ENCODE data around the gene PDSS1.
"Not testable (repeated sequence)": the region's sequence is repeated elsewhere in the genome, so short reads cannot be mapped to it uniquely, and the experiment has no call there.

The PDSS1 gene

DNA sequence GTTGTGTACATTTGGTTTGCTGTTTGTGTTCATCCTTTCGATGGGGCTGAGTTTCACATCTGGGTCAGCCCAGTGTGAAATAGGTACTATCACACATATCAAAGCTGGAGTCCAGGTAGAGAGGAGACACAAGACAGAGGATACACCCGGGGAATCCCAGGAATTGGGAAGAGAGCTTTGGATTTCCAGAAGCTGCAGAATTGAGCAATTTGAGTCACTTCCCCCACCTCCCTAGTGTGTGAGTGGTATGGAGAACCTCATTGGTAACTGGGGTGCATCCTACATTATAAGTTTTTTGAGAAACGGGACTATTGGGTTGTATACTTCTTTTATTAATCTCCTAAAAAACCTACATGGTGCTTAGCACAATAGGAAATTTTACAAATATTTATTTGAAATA, 12.1 kb upstream of the PDSS1 start:
- no peaks in the 10 kb centered on the region for H4K20me1 ChIP-seq (ENCODE audit: insufficient read depth, low read length)
- H3K27me3 ChIP-seq (replicated peaks; ENCODE audit: insufficient read depth, low read length), result no peaks in the 10 kb centered on the region
- H3K4me1 ChIP-seq (ENCODE audit: low read length), result no peaks in the 10 kb centered on the region
- no peak for TF ChIP-seq CTCF (IDR thresholded peaks at IDR 0.05; ENCODE audit: low read length)
- no peak for TF ChIP-seq EZH2 (optimal IDR thresholded peaks at IDR 0.05; ENCODE audit: low read depth, low read length)
- TF ChIP-seq EZH2phosphoT487 (IDR thresholded peaks at IDR 0.05; ENCODE audit: low read length), result no peak
- H3K79me2 ChIP-seq (ENCODE audit: low read length), result no peaks in the 10 kb centered on the region
- no peak overlapping the region for H3K4me3 ChIP-seq (ENCODE audit: low read length)
- no peaks in the 10 kb centered on the region for H3K9me3 ChIP-seq (replicated peaks; ENCODE audit: insufficient read depth, low read length)
- H3K4me2 ChIP-seq (ENCODE audit: low read depth, low read length), result no peak overlapping the region
- no peak overlapping the region for H2AFZ ChIP-seq (ENCODE audit: low read length)
- H3K9ac ChIP-seq (ENCODE audit: low read length), result no peak overlapping the region
- no peak overlapping the region for H3K27ac ChIP-seq (ENCODE audit: low read length)
- H3K36me3 ChIP-seq (replicated peaks; ENCODE audit: insufficient read depth, low read length), result no peaks in the 10 kb centered on the region
- H3K9me2 ChIP-seq (replicated peaks; ENCODE audit: insufficient read depth, low read length), result no peaks in the 10 kb centered on the region
- DNase-seq, result no peak
- no peaks in the 10 kb centered on the region for H3F3A ChIP-seq (ENCODE audit: insufficient read depth, low read length)

DNA sequence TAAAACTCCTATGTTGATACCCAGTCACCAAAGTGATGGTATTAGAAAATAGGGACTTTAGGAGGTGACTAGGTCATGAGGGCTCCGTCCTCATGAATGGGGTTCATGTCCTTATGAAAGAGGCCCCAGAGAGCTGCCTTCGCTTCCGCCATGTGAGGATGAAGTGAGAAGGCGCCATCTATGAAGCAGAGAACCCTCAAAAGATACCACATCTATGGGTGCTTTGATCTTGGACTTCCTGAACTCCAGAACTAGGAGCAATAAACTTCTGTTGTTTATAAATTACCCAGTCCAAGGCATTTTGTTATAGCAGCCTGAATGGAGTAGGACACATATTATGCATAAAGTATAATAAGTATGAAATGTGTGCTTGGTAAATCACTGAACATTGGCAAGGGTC, 8.1 kb upstream of the PDSS1 start:
- H3K4me1 ChIP-seq (ENCODE audit: low read length), result no peaks in the 10 kb centered on the region
- no peak overlapping the region for H3K9ac ChIP-seq (ENCODE audit: low read length)
- H3K36me3 ChIP-seq (replicated peaks; ENCODE audit: insufficient read depth, low read length), result no peaks in the 10 kb centered on the region
- no peak overlapping the region for H3K4me3 ChIP-seq (ENCODE audit: low read length)
- H3K79me2 ChIP-seq (ENCODE audit: low read length), result no peaks in the 10 kb centered on the region
- H3K9me3 ChIP-seq (replicated peaks; ENCODE audit: insufficient read depth, low read length), result no peaks in the 10 kb centered on the region
- no peak for DNase-seq
- H3K9me2 ChIP-seq (replicated peaks; ENCODE audit: insufficient read depth, low read length), result no peaks in the 10 kb centered on the region
- H3F3A ChIP-seq (ENCODE audit: insufficient read depth, low read length), result no peaks in the 10 kb centered on the region
- no peak overlapping the region for H3K4me2 ChIP-seq (ENCODE audit: low read depth, low read length)
- no peak overlapping the region for H3K27ac ChIP-seq (ENCODE audit: low read length)
- H2AFZ ChIP-seq (ENCODE audit: low read length), result no peak overlapping the region
- TF ChIP-seq EZH2 (optimal IDR thresholded peaks at IDR 0.05; ENCODE audit: low read depth, low read length), result no peak
- TF ChIP-seq EZH2phosphoT487 (IDR thresholded peaks at IDR 0.05; ENCODE audit: low read length), result no peak
- TF ChIP-seq CTCF (IDR thresholded peaks at IDR 0.05; ENCODE audit: low read length), result no peak
- no peaks in the 10 kb centered on the region for H4K20me1 ChIP-seq (ENCODE audit: insufficient read depth, low read length)
- H3K27me3 ChIP-seq (replicated peaks; ENCODE audit: insufficient read depth, low read length), result no peaks in the 10 kb centered on the region

DNA sequence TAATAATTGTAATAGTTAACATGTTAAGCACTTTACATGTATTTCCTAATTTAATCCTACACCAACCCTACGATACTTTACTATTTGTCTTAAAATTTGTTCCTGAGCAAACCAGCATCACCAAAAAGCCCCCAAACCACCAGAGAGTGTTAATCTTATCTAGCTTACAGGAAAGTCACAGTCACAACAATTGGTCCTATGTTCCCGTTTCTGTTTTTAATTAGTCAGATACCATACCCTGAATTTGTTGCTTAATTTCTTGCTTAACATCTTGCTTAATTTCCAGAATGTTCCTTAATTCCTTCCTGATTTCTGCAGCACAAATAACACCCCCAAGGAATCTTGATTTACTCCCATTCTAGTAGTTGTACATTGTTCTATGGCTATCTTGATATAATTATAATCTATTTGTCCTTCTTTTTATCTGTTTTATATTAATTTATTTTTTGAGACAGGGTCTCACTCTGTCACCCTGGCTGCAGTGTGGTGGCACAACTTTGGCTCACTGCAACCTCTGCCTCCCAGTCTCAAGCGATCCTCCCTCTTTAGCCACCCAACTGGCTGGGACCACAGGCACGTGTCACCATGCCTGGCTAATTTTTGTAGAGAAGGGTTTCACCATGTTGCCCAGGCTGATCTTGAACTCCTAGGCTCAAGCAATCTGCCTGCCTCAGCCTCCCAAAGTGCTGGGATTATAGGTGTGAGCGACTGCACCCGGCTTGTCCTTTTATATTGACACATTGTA, 6.6 kb upstream of the PDSS1 start:
- no peaks in the 10 kb centered on the region for H3K4me1 ChIP-seq (ENCODE audit: low read length)
- no peak overlapping the region for H3K4me3 ChIP-seq (ENCODE audit: low read length)
- no peaks in the 10 kb centered on the region for H3F3A ChIP-seq (ENCODE audit: insufficient read depth, low read length)
- H3K4me2 ChIP-seq (ENCODE audit: low read depth, low read length), result no peak overlapping the region
- no peaks in the 10 kb centered on the region for H3K9me2 ChIP-seq (replicated peaks; ENCODE audit: insufficient read depth, low read length)
- H4K20me1 ChIP-seq (ENCODE audit: insufficient read depth, low read length), result no peaks in the 10 kb centered on the region
- TF ChIP-seq EZH2phosphoT487 (IDR thresholded peaks at IDR 0.05; ENCODE audit: low read length) (no peak), CTCF (IDR thresholded peaks at IDR 0.05; ENCODE audit: low read length) (no peak), EZH2 (optimal IDR thresholded peaks at IDR 0.05; ENCODE audit: low read depth, low read length) (no peak)
- no peaks in the 10 kb centered on the region for H3K79me2 ChIP-seq (ENCODE audit: low read length)
- H2AFZ ChIP-seq (ENCODE audit: low read length), result no peak overlapping the region
- H3K9me3 ChIP-seq (replicated peaks; ENCODE audit: insufficient read depth, low read length), result no peaks in the 10 kb centered on the region
- no peaks in the 10 kb centered on the region for H3K36me3 ChIP-seq (replicated peaks; ENCODE audit: insufficient read depth, low read length)
- H3K27me3 ChIP-seq (replicated peaks; ENCODE audit: insufficient read depth, low read length), result no peaks in the 10 kb centered on the region
- no peak for DNase-seq
- no peak overlapping the region for H3K9ac ChIP-seq (ENCODE audit: low read length)
- no peak overlapping the region for H3K27ac ChIP-seq (ENCODE audit: low read length)

GRCh38 chr10:26694536-26694935, 3.0 kb upstream of the PDSS1 start:
- H3K4me2 ChIP-seq (ENCODE audit: low read depth, low read length); H3K4me3 ChIP-seq (ENCODE audit: low read length); H3F3A ChIP-seq (ENCODE audit: insufficient read depth, low read length); H3K27ac ChIP-seq (ENCODE audit: low read length); H2AFZ ChIP-seq (ENCODE audit: low read length); H3K9ac ChIP-seq (ENCODE audit: low read length); DNase-seq; H3K9me3 ChIP-seq (replicated peaks; ENCODE audit: insufficient read depth, low read length); H3K4me1 ChIP-seq (ENCODE audit: low read length); H4K20me1 ChIP-seq (ENCODE audit: insufficient read depth, low read length); H3K36me3 ChIP-seq (replicated peaks; ENCODE audit: insufficient read depth, low read length); H3K9me2 ChIP-seq (replicated peaks; ENCODE audit: insufficient read depth, low read length); H3K27me3 ChIP-seq (replicated peaks; ENCODE audit: insufficient read depth, low read length): not testable (repeated sequence)
- peaks cover 19% of the 10 kb centered on the region for H3K79me2 ChIP-seq (ENCODE audit: low read length)

Measured in MM.1S (cell line).